ENCODE results near the gene TUBB.

Gene TUBB

GRCh38 chr6:30769088-30769852, 49.1 kb downstream of the TUBB start (continued):
- TF ChIP-seq ZNF600 (tag by site-specific recombination; IDR thresholded peaks at IDR 0.05) (peak; percentile 73), ZNF660 (tag by site-specific recombination; IDR thresholded peaks at IDR 0.05) (peak; percentile 89), ZSCAN4 (tag by site-specific recombination; IDR thresholded peaks at IDR 0.05) (no peak), ZNF266 (tag by site-specific recombination; IDR thresholded peaks at IDR 0.05; ENCODE audit: low read depth) (no peak), YY2 (tag by site-specific recombination; IDR thresholded peaks at IDR 0.05) (no peak), ZNF629 (tag by site-specific recombination; IDR thresholded peaks at IDR 0.05) (peak; percentile 89), ZSCAN5A (tag by site-specific recombination; IDR thresholded peaks at IDR 0.05) (no peak), ZNF777 (tag by site-specific recombination; IDR thresholded peaks at IDR 0.05; ENCODE audit: borderline replicate concordance) (no peak), ZNF366 (tag by site-specific recombination; conservative IDR thresholded peaks at IDR 0.05) (peak; percentile 95), ZNF394 (tag by site-specific recombination; IDR thresholded peaks at IDR 0.05; ENCODE audit: borderline replicate concordance) (peak; percentile 64; the same call in 1 of the 2 replicates), ZSCAN30 (tag by site-specific recombination; IDR thresholded peaks at IDR 0.05) (no peak), ZNF624 (tag by site-specific recombination; IDR thresholded peaks at IDR 0.05) (no peak), ZNF354C (tag by site-specific recombination; IDR thresholded peaks at IDR 0.05; ENCODE audit: borderline replicate concordance, low read depth) (no peak), ZNF248 (tag by site-specific recombination; IDR thresholded peaks at IDR 0.05) (no peak), ZNF837 (tag by site-specific recombination; IDR thresholded peaks at IDR 0.05) (no peak), ZNF529 (tag by site-specific recombination; IDR thresholded peaks at IDR 0.05; ENCODE audit: insufficient replicate concordance) (no peak), ZNF76 (tag by site-specific recombination; IDR thresholded peaks at IDR 0.05; ENCODE audit: borderline replicate concordance, low read depth) (peak; percentile 58; the same call in 1 of the 2 replicates), ZNF433 (tag by site-specific recombination; IDR thresholded peaks at IDR 0.05; ENCODE audit: low read depth) (no peak), ZNF121 (tag by site-specific recombination; IDR thresholded peaks at IDR 0.05) (no peak), ZBTB10 (tag by site-specific recombination; IDR thresholded peaks at IDR 0.05) (peak; percentile 83), ATF2 (tag by site-specific recombination; IDR thresholded peaks at IDR 0.05; ENCODE audit: low read depth) (no peak), ZNF843 (tag by site-specific recombination; IDR thresholded peaks at IDR 0.05) (no peak), ZNF214 (tag by site-specific recombination; IDR thresholded peaks at IDR 0.05; ENCODE audit: borderline replicate concordance) (no peak), ZNF37A (tag by site-specific recombination; IDR thresholded peaks at IDR 0.05) (no peak), ZNF280D (tag by site-specific recombination; IDR thresholded peaks at IDR 0.05) (no peak), ZBTB48 (tag by site-specific recombination; IDR thresholded peaks at IDR 0.05) (peak; percentile 66; the same call in 1 of the 2 replicates), ZNF138 (tag by site-specific recombination; IDR thresholded peaks at IDR 0.05; ENCODE audit: borderline replicate concordance) (no peak), ZNF830 (tag by site-specific recombination; IDR thresholded peaks at IDR 0.05; ENCODE audit: low read depth) (no peak), ZNF140 (tag by site-specific recombination; IDR thresholded peaks at IDR 0.05) (no peak), GFI1B (tag by site-specific recombination; IDR thresholded peaks at IDR 0.05) (no peak), BCL11B (tag by site-specific recombination; IDR thresholded peaks at IDR 0.05; ENCODE audit: low read depth) (0 out of 2 replicates have a peak, but pooled peaks have one; percentile 34)
